NCI-H187 treated with DMSO at 0.1 percent for 48 hours (cell line): ENCODE measurements around the gene TLL2.

Source experiments
- DNase-seq: peaks from one replicate; lab custom pipeline; 2025; lab: John Stamatoyannopoulos, UW

Gene TLL2

DNA sequence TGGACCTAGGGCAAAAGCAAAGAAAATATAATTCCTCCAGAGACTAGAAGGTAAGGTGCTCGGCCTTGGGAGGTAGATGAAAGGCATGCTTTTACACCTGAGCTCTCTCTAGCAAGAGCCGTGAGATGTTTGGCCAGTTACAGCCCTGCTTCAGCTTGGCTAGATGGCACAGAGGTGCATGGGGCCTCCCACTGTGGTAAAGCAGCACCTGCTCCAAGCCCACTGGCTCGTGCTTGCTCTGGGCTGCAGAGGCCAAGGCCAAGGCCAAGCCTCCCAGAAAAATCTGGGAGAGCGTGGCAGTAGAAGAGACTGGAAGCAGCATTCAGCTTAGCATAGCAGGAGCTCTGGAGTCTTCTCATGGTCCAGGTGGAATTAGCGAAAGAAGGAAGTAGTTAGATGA is 123.9 kb downstream of the TLL2 start:
- no peak for DNase-seq

- no peak for DNase-seq
Observed at GRCh38 chr10:96387601-96388000, 126.1 kb downstream of the TLL2 start.

GRCh38 chr10:96387161-96387560 is 126.6 kb downstream of the TLL2 start:
- no peak for DNase-seq

DNA sequence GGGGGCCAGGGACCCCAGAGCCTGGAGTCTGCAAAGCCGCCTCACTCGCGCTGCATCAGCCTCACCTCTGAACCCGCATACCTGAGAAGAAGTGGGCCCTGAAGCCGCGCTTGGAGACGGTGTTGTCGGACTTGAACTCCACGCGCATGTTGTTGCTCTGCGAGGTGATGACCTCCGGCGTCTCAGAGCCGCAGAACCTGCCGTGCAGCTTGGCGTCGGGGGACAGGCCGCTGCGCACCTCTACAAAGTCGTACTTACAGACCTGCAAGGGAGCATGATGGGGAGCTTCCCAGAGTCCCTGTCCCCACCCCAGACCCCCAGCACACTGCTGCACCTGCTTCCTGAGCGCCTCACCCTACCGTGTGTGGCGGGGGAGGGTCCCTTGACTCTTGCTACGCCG is 129.2 kb downstream of the TLL2 start:
- no peak for DNase-seq

DNA sequence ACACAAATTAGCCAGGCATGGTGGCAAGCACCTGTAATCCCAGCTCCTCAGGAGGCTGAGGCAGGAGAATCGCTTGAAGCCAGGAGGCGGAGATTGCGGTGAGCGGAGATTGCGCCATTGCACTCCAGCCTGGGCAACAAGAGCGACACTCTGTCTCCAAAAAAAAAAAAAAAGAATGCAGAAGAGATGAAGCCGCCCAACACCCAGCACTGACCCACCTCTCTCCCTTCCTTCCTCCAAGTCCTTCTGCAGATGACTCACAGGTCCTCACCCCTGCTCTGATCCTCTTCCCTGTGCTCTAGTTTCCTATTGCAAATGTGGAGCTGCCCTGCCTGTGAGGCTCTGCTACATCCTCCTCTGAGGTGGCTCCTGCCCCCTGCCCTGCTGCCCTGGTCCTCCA is 132.9 kb downstream of the TLL2 start:
- no peak for DNase-seq

- no peak for DNase-seq
Observed at GRCh38 chr10:96379758-96380157, 134.0 kb downstream of the TLL2 start.

DNA sequence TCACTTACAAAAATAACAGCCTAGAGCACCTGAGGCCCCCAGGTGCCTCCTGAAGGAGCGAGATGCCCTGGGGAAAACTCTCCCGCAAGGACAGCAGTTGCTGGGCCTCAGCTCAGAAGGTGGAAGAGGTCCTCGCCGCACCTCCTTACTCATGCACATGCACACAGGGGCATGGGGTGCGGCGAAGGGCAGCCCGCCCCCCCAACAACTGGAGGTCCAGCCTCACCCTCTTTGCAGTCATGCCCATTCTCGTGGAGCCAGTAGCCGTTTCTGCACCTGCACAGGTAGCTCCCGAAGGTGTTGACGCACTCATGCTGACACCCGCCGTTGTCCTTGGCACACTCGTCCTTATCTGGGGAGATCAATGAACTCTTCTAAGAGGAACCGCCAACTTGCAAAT is 135.0 kb downstream of the TLL2 start:
- no peak for DNase-seq

GRCh38 chr10:96377816-96378294 is 135.9 kb downstream of the TLL2 start:
- DNase-seq, result no peak

- no peak for DNase-seq
Observed at GRCh38 chr10:96376483-96376882, 137.2 kb downstream of the TLL2 start.

GRCh38 chr10:96374985-96375830 is 138.5 kb downstream of the TLL2 start:
- DNase-seq, result peak; percentile 18

GRCh38 chr10:96374639-96374984 is 139.1 kb downstream of the TLL2 start:
- no peak for DNase-seq

GRCh38 chr10:96374004-96374403 is 139.7 kb downstream of the TLL2 start:
- DNase-seq, result no peak

DNA sequence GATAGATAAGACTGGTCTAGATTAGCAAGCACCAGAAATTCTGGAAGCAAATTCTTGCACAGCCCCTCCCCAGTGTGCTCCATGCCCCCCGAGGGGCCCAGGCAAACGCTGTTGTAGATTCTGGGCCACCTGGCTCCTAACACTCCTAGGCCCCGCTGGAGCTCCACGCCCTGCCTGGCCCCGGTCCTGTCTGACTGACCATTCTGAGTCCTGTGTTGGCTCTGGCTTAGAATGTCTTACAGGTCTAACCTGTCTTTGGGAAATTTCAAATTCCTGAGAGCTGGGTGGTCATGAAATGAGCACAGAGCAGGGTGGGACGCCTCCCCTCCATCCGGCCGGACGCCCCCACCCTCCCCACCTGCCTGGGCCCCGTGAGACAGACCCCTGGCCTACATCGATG is 142.4 kb downstream of the TLL2 start:
- no peak for DNase-seq

DNA sequence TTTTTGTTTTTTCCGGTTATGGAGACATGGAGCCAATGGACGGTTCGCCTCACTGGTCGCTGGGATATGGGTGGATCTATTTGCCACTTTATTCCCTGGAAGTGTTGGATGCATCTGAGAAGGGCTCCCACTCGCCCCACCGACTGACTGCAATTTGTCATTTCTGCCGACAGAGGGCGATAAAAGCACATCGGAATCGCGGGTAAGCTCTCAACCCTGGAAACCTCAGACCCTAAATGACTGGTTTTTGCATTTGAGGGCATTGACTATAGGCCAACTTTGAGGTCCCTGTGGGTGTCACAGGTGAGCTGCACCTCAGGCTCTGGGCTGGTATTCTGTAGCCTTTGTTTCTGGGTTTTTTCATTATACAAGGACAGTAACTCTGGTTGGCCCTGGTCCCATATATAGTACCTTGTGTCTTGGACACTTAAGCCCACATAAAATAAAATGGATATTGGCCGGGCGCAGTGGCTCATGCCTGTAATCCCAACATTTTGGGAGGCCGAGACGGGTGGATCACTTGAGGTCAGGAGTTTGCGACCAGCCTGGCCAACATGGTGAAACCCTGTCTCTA is 143.1 kb downstream of the TLL2 start:
- DNase-seq, result no peak

- no peak for DNase-seq
Observed at GRCh38 chr10:96369890-96370583, 143.7 kb downstream of the TLL2 start.

- no peak for DNase-seq
Observed at GRCh38 chr10:96368971-96369370, 144.8 kb downstream of the TLL2 start.

DNA sequence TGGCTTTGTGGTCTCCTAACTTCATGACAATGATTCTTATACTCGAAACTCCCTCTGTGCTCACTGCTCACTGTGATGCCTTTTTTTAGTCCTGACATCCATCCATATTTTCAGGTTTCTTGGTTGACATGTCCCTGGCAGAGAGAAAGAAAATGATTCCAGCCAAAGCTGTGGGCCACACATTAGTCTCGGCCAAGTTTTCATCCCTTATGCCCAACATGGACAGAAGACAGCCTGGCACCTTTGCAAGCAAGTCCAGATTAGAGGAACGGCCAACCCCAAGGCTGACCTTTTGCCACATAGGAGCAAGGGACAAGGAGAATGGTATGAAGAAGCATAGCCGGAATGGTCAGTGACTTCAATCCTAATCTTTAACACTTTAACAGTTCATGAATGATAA is 146.3 kb downstream of the TLL2 start:
- no peak for DNase-seq

GRCh38 chr10:96366508-96366907 is 147.2 kb downstream of the TLL2 start:
- no peak for DNase-seq

GRCh38 chr10:96365571-96365970 is 148.2 kb downstream of the TLL2 start:
- DNase-seq, result no peak

DNA sequence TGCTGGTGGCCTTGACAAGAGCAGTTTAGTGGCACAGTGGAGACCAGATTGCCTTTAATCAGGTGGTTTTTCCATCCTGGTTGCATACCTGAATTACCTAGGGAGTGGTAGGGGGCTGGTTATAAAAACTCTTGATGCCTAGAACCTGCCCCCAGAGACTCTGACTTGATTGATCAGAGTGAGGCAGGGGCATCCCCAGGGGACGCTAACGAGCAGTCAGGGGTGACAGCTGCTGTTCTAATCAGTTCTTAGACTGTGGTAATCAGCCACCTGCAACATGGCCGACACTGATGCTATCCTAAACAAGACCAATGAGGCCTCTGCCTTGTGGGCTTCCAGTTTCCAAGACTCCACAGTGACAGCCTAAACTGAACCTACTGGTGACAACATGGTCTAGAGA is 153.0 kb downstream of the TLL2 start:
- no peak for DNase-seq

DNA sequence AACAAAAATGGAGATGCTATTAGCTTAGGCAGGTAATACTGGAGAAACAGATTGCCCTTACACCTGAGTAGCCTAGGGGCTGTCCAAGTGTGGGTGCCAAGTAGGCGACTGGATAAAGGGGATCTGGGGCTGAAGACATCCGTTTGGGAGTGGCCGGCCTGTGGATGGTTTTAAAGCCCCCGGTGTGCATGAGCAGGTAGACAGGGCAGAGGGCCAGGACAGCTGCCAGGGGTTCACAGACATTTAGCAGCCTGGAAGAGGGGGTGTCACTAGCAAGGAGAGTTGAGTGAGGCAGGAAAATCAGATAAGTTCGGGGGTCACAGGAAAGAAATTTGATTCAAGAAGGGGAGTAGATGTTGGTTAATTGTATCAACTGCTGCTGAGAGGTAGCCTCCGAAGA is 153.4 kb downstream of the TLL2 start:
- DNase-seq, result no peak

DNA sequence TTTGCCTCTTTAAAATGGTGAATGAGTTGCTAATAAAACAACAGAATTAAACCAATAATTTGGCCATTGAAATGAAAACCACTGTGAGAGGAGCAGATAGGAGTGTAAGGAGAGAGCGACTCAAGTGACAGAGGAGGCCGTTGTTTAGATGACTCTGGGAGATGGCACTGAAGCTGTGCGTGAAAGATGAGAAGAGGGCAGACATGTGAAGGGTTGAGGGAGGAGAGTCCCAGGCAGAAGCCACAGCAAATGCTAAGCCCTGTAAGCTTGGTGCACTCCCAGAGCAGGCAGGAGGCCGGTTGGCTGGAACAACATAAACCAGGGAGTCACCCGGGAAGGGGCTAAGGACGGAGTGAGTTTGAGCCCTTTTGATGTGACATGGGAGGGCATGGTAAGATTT is 154.1 kb downstream of the TLL2 start:
- no peak for DNase-seq

DNA sequence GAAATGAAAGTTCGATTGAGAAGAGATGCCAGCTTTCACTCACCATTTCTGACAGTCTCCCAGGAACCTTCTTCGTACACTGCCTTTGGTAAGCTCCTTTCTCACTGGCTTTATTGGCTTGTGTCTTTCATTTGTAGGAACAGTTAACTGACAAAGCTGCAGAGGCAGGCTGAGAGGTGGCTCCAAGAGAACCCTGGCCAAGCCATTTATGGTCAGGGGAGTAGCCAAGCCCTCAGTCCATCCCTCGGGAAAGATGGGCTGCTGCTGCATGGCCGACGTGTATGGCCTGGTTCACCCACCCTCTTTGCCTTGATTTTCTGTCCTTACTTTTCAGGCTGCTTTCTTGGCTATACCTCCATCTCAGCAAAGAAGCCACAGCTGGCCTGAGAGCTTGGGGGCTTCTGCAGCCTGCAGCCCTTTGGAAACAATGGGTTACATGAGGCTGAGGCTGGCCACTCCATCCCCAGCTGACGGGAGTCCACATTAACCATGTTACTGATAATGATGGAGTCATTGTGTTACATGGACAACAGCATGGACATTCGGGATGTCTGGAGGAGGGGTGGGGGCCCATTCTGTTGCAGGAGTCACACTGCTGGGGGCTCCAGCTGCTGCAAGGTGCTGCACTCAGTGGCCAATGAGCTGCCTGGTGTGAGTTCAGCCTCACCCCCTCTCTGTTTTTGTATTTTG is 154.7 kb downstream of the TLL2 start, which contains the start of gene OPALIN:
Gene OPALIN (minus strand): TSS at position 152 of the 690 bp plus-strand sequence. CDS start 106 bp downstream, at position 46.
- DNase-seq, result no peak
